ENCODE data around the gene CFAP54.
"Not testable (repeated sequence)": the region's sequence is repeated elsewhere in the genome, so short reads cannot be mapped to it uniquely, and the experiment has no call there.

CFAP54 gene

DNA sequence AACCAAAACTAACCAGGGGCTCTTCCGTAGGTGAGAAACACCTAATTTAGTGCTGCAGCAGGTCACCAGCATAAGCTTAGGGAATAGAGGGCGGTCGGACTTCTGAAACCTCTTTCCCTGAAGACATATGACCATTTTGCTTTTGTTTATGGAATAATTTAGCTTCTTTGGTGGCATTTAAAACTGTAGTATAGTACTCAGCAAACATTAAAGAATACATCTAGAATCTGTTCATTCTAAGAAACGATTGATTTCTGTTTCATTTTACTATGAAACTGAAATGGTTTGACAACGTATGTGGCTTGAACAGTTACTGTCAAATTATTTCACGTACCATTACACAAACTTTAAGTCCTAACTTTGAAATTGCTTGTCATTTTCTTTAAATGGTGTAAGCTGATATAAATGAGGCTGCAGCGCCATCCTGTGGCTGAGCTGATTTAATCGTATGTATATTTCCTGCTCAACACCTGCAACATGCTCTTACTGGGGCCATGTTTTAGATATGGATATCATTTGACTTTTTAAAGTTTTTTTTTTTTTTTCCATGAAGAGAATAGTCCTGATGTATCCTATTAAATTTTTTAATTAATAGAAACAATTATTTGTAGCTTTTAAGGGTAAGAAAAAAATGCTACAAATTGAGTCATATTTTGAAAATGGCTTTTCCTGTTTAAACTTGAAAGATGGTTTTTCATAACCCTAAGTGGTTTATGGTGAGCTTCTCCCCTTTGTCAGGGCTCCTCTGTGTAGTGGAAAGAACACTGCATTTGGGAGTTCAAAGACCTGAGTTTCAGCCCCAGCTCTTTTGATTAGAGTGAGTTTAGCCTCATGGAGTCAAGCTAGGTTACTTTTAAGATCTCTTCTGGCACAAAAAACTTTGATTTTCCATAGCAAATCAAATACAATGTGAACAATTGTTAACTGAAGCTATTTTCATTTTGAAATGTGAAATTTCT is 27.4 kb downstream of the CFAP54 start:
- peak; percentile 73 for DNase-seq (ENCODE audit: low read depth)

DNA sequence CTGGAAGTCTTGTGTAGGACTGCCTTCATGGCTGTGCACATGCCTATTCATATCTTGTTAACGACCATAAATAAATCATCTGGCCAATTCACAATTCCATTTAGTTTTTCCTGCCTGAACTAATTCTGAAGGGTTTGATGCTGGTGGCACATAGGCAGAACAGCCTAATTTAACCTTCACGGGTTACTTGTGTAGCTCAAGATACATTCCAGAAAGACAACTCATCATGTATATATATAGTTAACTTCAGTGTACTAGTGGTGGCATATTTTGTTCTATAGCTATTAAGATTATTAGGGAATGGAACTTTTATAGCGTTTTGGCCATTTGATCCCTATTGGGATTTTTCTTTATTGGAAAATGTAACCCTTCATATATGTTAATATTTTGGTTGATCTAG is 31.4 kb downstream of the CFAP54 start:
- DNase-seq (ENCODE audit: low read depth): no peak

DNA sequence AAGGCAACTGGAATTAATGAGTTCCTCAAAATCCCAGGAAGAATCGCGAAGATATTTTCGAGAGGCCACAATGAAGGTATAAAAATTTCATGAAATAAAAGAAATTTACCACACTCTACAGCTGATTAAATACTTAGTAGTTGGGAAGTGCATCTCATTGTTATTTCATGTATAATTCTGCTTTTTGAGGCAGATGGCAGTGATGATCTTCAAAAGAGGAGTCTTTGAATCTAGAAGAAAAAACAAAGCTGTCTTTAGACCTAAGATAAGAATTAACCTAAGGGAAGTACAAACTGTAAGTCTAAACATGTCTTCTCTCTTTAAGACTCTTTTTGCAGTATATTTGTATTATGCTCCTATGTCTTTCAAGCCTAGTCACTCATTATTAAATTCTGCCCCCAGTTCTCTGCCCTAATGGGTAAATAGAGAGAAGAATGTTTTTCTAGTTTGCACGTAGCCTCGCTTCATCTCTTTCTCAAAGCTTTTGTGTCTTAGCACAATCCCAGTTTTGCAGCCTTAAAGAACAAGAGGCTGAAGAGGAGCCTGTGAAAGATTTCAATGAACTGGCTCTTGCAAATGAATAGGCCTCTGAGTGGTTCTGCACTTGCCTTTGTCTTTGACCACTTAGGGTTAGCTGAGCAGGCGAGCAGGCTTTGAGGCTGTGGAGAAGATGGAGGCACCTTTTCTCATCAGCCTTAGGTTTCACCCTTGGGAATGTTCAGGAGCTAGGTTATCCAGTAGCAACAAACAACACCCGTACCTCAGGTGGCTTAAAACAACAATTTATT is 32.7 kb downstream of the CFAP54 start:
- DNase-seq (ENCODE audit: low read depth): no peak

DNA sequence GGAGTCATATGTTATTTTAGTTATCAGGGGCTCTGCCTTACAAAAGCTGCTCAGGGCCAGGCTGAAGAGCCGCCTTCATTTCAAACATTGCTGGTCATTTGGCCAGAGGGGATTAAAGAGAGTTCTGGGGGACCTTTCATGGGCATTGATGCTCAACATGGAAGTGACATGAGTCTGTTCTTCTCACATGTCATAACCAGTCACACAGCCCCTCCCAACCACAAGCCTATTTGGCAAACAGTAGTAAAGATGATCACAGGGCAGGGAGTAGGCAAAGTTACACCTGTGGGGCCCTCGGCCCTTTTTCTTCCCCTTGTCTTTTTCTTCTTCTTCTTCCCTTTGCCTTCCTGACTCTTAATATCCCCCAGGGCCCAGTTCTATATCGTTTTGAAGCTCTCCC is 33.3 kb downstream of the CFAP54 start:
- no peak for DNase-seq (ENCODE audit: low read depth)

DNA sequence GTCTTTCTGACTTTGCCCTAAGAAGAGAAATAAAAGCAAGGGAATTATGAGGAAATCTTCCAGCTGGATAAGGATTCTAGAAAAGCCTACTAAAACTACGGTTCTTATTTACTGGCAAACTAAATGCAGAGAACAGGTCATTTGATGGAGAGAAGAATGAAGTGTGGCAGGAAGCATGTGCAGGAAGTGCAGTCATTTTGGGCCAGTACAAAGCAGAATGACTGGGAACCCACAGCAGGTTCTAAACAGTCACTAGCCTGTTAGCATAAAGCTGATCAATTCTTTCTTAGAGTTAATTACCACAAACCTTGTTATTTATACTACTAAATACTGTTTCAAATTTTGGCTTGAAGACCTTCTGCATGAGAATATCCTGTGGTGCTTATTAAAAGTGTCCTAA is 36.7 kb downstream of the CFAP54 start:
- no peak for DNase-seq (ENCODE audit: low read depth)

DNA sequence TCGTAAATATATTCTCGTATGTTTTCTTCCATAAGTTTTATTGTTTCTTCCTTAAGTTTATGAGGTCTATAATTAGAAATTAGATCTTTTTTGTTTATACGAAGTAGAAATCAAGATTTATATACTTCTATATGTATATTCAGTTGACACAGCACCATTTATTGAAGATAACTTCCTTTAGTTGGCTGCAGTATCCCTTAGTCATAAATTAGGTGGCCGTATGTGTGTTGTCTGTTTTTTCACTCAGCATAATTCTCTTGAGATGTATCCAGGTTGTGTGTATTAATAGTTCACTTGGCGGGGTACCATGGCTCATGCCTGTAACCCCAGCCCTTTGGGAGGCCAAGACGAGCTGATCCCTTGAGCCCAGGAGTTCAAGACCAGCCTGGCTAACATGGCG is 40.5 kb downstream of the CFAP54 start:
- no peak for DNase-seq (ENCODE audit: low read depth)

DNA sequence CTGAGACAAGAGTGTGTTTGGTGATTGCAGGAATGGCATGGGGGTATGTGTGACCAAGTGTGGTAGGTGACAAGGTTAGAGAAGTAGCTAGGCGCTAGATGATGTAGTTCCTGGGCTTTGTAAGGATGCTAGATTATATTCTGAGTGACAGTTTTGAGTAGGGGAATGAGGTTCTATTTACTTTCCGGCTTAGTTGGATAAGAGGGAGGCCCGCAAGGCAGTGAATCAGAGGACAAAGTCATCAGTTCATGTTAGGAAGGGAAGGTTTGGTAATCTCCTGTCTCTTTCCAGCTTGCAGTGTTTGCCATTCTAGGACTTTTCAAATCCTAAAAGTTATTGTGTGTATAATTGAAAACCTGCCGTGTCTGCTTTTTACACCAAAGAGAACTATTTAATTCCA is 45.0 kb downstream of the CFAP54 start:
- DNase-seq (ENCODE audit: low read depth): no peak

DNA sequence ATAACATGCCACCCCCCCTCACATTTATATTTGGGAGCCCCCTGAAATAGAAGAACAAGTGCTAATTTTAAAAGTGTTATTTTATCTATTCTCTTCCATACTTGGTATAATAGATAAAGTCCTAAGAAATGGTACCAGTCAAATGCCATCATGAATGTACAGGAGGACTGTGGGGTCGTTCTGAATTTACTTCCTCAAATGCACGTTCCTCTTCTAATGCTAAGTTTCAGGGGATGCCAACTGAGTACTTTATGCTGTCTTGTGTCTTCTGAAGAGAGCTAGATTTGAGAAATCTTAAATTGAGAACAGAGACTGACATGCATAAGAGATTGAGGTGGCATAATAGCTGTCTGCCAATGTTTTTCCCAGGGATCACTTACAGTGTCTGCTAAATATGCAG is 59.0 kb downstream of the CFAP54 start:
- DNase-seq (ENCODE audit: low read depth): no peak

DNA sequence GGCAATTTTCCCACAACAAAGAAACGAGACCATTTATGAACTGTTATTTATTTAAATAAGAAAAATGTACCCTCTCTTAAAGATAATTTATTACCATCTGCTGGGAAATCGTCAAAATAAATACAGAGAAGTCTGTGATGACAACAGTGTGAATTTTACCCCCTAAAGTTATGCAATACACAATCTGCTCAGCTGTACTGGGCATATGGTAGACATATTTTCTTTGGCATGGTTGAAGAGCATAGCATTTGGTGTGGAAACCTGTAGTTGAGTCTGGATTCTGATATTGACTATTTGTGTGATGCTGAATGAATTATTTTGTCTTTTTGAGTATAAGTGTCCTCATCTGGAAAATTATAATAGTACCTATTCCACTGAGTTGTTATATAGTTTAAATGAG is 60.0 kb downstream of the CFAP54 start:
- DNase-seq (ENCODE audit: low read depth): no peak

DNA sequence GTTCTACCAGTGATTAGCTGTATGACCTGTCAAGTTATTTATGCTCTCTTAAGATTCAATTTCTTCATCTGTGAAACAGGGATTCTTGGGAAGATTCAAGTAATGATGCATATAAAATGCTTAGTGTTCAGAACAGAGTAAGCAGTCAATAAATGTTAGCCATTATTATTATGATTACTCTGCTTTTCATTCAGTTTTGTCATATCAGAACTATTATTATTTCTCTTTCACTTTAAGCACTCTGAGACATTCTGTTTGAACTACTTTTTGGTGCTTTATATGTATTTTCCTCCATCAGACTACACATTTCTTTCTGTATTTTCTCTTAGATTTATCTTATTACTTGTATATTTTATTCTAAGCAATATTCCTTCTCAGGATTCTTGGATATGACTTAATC is 81.2 kb downstream of the CFAP54 start:
- no peak for DNase-seq (ENCODE audit: low read depth)

DNA sequence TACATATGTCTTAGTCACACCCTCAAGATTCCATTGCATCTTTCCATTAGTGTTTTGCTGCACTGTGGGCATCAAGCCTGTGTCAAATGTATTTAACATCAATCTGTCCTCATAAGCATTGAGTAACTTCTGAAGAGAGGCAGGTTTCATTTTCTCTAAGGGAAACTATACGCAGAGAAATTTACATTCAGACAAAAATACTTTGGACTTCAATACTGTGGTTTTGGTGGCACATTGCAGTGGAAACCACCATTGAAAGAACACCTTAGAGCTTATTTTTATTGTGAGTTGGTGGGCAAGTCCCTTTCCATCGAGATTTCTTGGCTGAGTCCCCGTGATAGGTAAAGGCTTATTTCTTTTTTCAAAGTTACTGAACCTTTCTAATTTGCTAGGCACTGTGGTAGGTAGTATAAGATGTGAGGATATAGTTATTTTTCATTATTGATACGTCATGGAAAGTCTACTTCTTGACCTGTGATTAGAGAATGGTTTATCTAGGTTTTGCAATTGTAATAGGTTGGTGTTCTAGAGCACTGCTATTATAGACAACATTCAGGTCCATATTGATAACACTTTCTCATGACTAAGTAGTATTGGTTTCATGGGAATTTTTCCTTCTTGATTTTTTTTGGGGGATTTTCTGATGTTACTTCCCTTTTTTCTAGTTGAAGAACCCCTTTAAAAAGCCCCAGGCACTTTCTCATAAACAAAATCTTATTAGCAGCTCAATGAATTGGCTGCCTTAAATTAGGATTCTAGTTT is 81.9 kb downstream of the CFAP54 start:
- no peak for DNase-seq (ENCODE audit: low read depth)

DNA sequence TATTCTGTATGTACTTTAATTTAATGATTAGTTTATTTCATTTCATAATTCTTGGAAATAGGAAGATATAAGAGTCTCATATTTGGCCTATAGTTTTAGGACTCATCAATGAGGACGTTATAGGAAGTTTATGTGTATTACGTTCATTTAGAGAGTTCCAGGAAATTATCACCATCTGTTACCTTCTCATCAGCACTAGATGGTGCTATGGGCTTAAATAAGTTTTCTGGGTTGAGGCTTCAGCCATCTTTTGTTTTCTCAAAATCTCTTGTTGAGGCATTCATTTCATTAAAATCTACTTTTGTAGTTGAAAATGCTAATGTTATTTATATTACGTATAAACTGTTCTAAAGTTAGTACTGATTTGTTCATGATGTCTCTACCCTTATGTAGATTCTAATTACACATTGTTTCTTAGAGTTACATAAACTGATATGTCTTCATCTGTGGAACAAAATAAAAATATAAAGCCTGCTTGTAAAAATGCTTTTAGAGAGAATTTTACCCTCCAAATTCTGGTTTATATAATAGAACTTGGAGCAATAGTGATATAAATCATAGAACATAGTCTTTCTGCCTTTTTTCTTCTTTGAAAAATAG is 89.2 kb downstream of the CFAP54 start:
- DNase-seq (ENCODE audit: low read depth): no peak

DNA sequence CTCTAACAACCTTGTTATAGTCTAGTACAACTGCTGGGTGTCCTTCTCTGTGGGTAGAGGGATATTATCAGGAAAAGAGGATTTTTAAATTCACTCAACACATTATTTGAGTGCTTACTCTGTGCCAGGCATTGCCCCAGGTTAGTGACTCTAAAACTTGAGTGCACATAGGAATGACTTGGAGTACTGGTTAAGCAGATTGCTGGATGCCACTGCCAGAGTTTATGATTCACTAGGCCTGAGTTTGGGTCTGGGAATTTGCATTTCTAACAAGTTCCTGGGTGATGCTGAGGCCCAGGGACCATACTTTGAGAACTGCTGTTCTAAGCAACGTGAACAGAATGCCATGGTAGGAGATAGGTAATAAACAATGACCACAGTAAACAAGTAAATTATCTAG is 96.6 kb downstream of the CFAP54 start:
- DNase-seq (ENCODE audit: low read depth): no peak

DNA sequence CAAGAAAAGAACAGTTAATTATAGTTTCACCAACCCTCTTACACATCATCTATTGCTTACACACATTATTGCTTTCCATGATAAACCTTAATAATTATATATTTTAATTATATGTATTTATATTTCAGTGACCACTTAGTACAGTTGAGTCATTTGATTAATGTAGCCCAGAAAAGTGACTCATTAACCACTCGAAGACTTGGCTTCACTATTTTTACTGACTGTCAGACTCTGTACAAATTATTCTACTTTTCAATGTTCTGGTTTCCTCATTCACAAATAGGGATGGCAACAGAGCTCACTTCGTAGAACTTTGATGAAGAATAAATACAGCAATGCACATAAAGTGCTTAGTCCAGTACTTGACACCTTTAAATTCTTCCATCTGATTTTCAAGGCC is 98.3 kb downstream of the CFAP54 start:
- no peak for DNase-seq (ENCODE audit: low read depth)

DNA sequence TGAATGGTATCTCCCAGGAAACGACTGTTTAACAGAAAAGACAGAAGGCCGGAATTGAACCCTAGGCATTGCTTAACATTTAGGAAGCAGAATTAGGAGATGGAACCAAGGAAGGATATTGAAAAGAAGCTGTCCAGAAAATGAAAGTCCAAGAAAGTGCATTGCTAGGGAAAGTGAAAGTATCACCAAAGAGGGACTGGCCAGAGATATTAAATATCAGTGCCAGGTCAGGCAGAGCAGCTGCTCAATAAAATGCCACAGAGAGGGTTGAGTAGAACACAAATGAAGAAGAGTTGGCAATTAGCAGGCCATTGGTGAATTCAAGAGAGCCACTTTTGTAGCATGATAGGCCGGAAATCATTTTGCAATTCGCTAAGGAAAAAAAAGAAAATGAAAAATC is 101.6 kb downstream of the CFAP54 start:
- DNase-seq (ENCODE audit: low read depth): no peak

DNA sequence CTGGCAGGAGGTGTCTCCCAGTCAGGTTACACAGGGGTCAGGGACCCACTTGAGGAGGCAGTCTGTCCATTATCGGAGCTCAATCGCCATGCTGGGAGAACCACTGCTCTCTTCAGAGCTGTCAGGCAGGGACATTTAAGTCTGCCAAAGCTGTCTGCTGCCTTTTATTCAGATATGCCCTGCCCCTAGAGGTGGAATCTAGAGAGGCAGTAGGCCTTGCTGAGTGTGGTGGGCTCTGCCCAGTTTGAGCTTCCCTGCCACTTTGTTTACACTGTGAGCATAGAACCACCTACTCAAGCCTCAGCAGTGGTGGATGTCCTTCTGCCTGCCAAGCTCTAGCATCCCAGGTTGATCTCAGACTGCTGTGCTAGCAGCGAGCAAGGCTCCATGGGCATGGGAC is 115.0 kb downstream of the CFAP54 start:
- DNase-seq (ENCODE audit: low read depth): not testable (repeated sequence)

DNA sequence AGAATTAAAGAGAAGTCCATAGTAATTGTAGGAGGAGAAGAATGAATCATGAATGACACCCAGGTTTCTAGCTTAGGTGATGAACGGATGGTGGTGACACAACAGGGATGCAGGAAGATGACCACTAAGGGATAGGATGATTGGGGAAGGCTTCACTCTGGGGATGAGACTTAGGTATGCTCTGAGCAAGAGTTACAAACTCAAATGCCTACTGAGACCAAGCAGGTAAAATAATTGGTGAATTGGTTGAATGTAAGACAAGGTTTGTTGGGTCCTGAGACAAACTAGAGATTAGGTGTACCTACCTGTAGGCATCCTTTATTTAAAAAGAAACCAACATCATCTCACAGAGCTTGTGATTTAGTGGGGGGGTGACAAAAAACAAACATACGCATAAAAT is 116.3 kb downstream of the CFAP54 start:
- no peak for DNase-seq (ENCODE audit: low read depth)

DNA sequence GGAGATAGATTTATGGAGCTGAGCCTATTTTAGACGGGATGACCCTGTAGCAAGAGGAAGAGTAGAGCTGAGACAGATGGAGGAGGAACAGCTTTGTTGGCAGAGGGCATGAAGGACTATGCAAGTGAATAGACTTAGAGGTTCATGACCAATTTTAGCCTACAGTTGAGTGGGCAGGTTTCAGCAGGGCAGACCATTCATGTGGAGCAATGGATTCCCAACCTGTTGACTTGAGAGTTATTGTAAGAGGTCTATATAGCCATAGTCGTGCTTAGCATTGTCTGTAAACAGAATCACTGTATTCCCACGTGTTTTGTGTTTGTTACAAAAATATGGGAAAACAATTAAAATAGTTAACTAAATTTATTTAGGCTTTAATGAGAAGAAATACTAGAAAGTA is 116.8 kb downstream of the CFAP54 start:
- DNase-seq (ENCODE audit: low read depth): no peak

DNA sequence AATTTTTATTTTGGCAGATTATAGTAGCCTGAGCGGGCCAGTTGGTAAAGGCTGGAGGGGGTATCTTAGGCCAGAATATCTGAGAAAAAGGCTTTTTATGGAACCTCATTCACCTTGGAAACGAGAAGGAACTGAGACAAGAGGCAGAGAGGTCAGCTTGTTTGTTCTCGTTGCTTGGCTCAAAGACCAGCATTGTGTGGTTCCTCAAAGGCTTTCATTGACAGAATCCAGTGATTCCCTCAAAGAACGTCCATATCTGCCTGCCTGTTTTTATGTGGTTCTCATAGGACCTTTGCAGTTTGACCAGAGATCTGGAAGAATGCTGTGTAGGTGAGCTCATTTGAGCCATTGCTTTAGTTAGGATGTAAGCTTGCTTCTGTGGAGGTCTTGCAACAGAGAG is 117.3 kb downstream of the CFAP54 start:
- no peak for DNase-seq (ENCODE audit: low read depth)

DNA sequence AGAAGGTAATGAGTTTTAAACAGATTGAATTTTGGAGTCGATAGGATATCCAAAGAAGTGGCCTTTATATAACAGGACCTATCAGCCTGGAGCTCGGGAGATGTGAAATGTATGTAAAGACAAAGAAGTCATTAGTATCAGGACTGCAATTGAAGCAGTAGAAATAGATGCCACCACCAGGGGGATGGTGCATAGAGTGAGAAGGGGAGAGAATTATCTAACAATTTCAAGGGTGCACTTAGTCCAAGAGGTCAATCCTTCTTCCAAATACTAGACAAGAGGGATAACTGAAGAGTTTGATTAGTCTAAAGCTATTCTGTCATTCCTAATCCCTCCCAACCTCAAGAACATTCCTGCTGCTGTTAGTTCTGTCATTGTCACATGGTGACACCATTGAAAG is 127.8 kb downstream of the CFAP54 start:
- no peak for DNase-seq (ENCODE audit: low read depth)

DNA sequence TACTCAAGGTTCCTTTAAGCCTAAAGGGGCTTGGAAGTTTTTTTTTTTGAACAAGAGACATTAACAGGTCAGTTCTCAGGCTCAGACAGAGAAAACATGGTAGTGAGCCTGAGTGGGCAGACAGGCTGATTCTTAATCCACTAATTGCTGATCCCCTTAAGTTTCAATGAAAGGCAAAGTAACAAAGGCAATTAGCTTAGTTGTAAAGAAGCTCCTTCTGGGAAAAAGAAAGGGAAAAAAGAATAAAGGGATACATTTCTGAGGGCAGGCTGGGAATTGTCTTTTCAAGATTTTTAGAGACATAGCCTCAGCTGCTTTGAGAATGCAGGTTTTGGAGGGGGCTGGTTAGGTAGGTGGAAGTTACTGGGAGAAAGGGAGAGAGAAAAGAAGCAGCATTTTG is 133.8 kb downstream of the CFAP54 start:
- DNase-seq (ENCODE audit: low read depth): no peak

DNA sequence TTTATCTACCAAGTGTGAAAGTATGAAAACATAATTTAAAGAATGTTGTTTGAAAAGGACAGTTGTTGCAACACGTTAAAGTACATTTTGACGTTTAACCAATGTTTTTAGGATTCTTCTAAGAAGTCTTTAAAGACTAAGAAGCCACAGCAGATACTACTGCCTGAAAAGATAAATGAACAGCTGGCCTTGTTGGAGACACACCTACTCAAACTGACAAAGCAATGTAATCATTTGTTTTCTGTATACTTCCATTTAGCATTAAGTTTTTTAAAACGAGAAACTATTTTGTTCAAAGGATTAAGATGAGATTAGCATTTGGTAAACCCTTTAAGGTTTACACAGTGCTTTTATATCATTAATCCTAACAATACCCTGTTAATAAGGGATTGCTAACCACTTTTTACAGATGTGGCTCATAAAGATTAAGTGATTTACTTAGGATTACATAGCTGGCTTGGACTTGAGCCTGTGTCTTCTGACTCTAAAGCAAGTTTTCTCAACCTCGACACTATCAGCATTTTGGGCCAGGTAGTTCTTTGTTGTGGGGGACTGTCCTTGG is 134.4 kb downstream of the CFAP54 start:
- DNase-seq (ENCODE audit: low read depth): no peak

Data from stimulated activated CD8-positive, alpha-beta memory T cell treated with anti-CD3 and anti-CD28 coated beads, Interleukin-4, amount 100 ng/mL, for 24 hours (primary cell).